ENCODE data around the gene EBF3.

The EBF3 gene

GRCh38 chr10:129963641-129964501 lies at the start of gene EBF3:
TSS of gene EBF3 (minus strand) at chr10:129964274. CDS start at chr10:129963768, 506 bp downstream.
- DNase-seq: no peak

- no peak for DNase-seq
Observed at GRCh38 chr10:130013335-130014262, 49.5 kb upstream of the EBF3 start.

- no peak for DNase-seq
Observed at GRCh38 chr10:130012129-130012528, 48.1 kb upstream of the EBF3 start.

- DNase-seq: no peak
Observed at GRCh38 chr10:130010653-130011052, 46.6 kb upstream of the EBF3 start.

- DNase-seq: no peak
Observed at GRCh38 chr10:130009228-130009627, 45.2 kb upstream of the EBF3 start.

GRCh38 chr10:130003787-130004613 lies 39.9 kb upstream of the EBF3 start:
- DNase-seq: no peak

GRCh38 chr10:130003166-130003565 lies 39.1 kb upstream of the EBF3 start:
- no peak for DNase-seq

GRCh38 chr10:130002606-130003005 lies 38.5 kb upstream of the EBF3 start:
- DNase-seq: no peak

GRCh38 chr10:130000918-130001317 lies 36.8 kb upstream of the EBF3 start:
- DNase-seq: no peak

- DNase-seq: no peak
Observed at GRCh38 chr10:129999140-129999539, 35.1 kb upstream of the EBF3 start.

GRCh38 chr10:129993621-129994020 lies 29.5 kb upstream of the EBF3 start:
- no peak for DNase-seq

- DNase-seq: no peak
Observed at GRCh38 chr10:129992356-129992755, 28.3 kb upstream of the EBF3 start.

- no peak for DNase-seq
Observed at GRCh38 chr10:129982825-129983224, 18.8 kb upstream of the EBF3 start.

GRCh38 chr10:129978980-129979379 lies 14.9 kb upstream of the EBF3 start:
- DNase-seq: no peak

- no peak for DNase-seq
Observed at GRCh38 chr10:129978322-129978721, 14.2 kb upstream of the EBF3 start.

GRCh38 chr10:129977794-129978193 lies 13.7 kb upstream of the EBF3 start:
- no peak for DNase-seq

- DNase-seq: no peak
Observed at GRCh38 chr10:129973674-129974059, 9.6 kb upstream of the EBF3 start.

- DNase-seq: no peak
Observed at GRCh38 chr10:129972966-129973673, 9.0 kb upstream of the EBF3 start.

GRCh38 chr10:129972145-129972965 lies 8.3 kb upstream of the EBF3 start:
- DNase-seq: no peak

GRCh38 chr10:129971381-129972144 lies 7.5 kb upstream of the EBF3 start:
- no peak for DNase-seq

Data from CD4-positive, alpha-beta T cell treated with Interleukin-4 for 4 hours (primary cell).